GM23338 (cell line): ENCODE data around the gene CCR4. TPM values are rescaled to one million over a fixed set of nuclear protein-coding genes. Genes with fewer than 3 reads are reported as not detected.

Experiments
- ATAC-seq: fragments of 200-7000 bp; cut with Tn5 transposase; 3 replicates; pipeline ENCODE4 v1.9.1; 2020
- DNase-seq: peaks from one replicate; pipeline ENCODE4 v3.0.0-alpha.2; 2015; ENCODE audit warnings: low spot score
- H2AFZ ChIP-seq: fragments of 200-600 bp; sonication (generic); 2 replicates; pipeline ENCODE4 v1.8.0; 2016; ENCODE audit warnings: antibody characterized with exemption, mild to moderate bottlenecking, moderate library complexity
- H3F3A ChIP-seq: fragments of 200-600 bp; sonication (generic); replicated peaks from 2 replicates; pipeline ENCODE4 v1.8.0; 2017; ENCODE audit warnings: antibody characterized with exemption, mixed run types, low read depth
- H3K27ac ChIP-seq: fragments of 200-600 bp; sonication (generic); 2 replicates; pipeline ENCODE4 v1.6.1; 2016; ENCODE audit warnings: low read depth
- H3K27me3 ChIP-seq: fragments of 200-600 bp; sonication (generic); 2 replicates; pipeline ENCODE4 v1.8.0; 2016; ENCODE audit warnings: mild to moderate bottlenecking, mixed run types, moderate library complexity; ENCODE audit not compliant: insufficient read depth
- H3K36me3 ChIP-seq: fragments of 200-600 bp; sonication (generic); 2 replicates; pipeline ENCODE4 v1.8.0; 2016; ENCODE audit warnings: mild to moderate bottlenecking; ENCODE audit not compliant: insufficient read depth
- H3K4me1 ChIP-seq: fragments of 200-600 bp; sonication (generic); 2 replicates; pipeline ENCODE4 v1.8.0; 2016; ENCODE audit warnings: mild to moderate bottlenecking, moderate library complexity; ENCODE audit not compliant: insufficient read depth
- H3K4me2 ChIP-seq: fragments of 200-600 bp; sonication (generic); 2 replicates; pipeline ENCODE4 v1.7.1; 2017; ENCODE audit warnings: mixed run types
- H3K4me3 ChIP-seq: fragments of 200-600 bp; sonication (generic); 2 replicates; pipeline ENCODE4 v1.6.1; 2016; ENCODE audit warnings: mixed run types
- H3K79me2 ChIP-seq: fragments of 200-600 bp; sonication (generic); replicated peaks from 2 replicates; pipeline ENCODE4 v1.8.0; 2017; ENCODE audit warnings: mild to moderate bottlenecking; ENCODE audit not compliant: insufficient read depth
- H3K9me2 ChIP-seq: fragments of 200-600 bp; sonication (generic); 2 replicates; pipeline ENCODE4 v1.8.0; 2017; ENCODE audit not compliant: insufficient read depth
- H4K20me1 ChIP-seq: fragments of 200-600 bp; sonication (generic); replicated peaks from 2 replicates; pipeline ENCODE4 v1.8.0; 2017; ENCODE audit warnings: mild to moderate bottlenecking; ENCODE audit not compliant: insufficient read depth
- H3K27ac Mint-ChIP-seq: 2 replicates; pipeline ENCODE4 v1.8.0; 2020; ENCODE audit warnings: inconsistent platforms, mild to moderate bottlenecking, moderate library complexity, mixed read lengths
- H3K27me3 Mint-ChIP-seq: 3 replicates; pipeline ENCODE4 v1.8.0; 2022; ENCODE audit warnings: low read depth, mild to moderate bottlenecking, moderate library complexity, mixed read lengths, inconsistent platforms; ENCODE audit not compliant: insufficient read depth, poor library complexity
- H3K36me3 Mint-ChIP-seq: 3 replicates; pipeline ENCODE4 v1.8.0; 2021; ENCODE audit warnings: low read depth, mild to moderate bottlenecking, inconsistent platforms, moderate library complexity, mixed read lengths
- H3K4me1 Mint-ChIP-seq: 3 replicates; pipeline ENCODE4 v1.8.0; 2020; ENCODE audit warnings: mild to moderate bottlenecking, inconsistent platforms, mixed read lengths
- H3K4me3 Mint-ChIP-seq: 3 replicates; pipeline ENCODE4 v1.8.0; 2021; ENCODE audit warnings: moderate library complexity, mild to moderate bottlenecking, inconsistent platforms, mixed read lengths
- H3K9me3 Mint-ChIP-seq: 3 replicates; pipeline ENCODE4 v1.8.0; 2020; ENCODE audit warnings: moderate library complexity, mild to moderate bottlenecking, inconsistent platforms, mixed read lengths
- CREB1 ChIP-seq: fragments of 250-450 bp; sonication (Bioruptor Pico); IDR thresholded peaks from 2 replicates; pipeline ENCODE4 v1.5.0; 2020; ENCODE audit warnings: low read depth, mild to moderate bottlenecking, moderate library complexity
- JUNB ChIP-seq: IDR thresholded peaks from one replicate; pipeline ENCODE4 v1.6.1; 2016; ENCODE audit warnings: antibody characterized with exemption; ENCODE audit not compliant: unreplicated experiment
- ZNF114 ChIP-seq: fragments of 250-450 bp; sonication (Bioruptor Pico); IDR thresholded peaks from 2 replicates; pipeline ENCODE4 v1.5.0; 2020; ENCODE audit warnings: mild to moderate bottlenecking, moderate library complexity
- ZNF331 ChIP-seq: fragments of 250-450 bp; sonication (Bioruptor Pico); IDR thresholded peaks from 2 replicates; pipeline ENCODE4 v1.5.0; 2020; ENCODE audit warnings: low read depth, mild to moderate bottlenecking, moderate library complexity
- polyA plus RNA-seq: library from polyadenylated mRNA; unstranded; fragments of >200 nt; fragmentation: Nextera tagmentation; extraction: Ambion mirVana; gene quantifications from 2 replicates; pipeline ENCODE4 v1.2.1, GENCODE V29; 2016
- total RNA-seq: library from RNA; depleted of rRNA; stranded (reverse); fragments of >200 nt; shearing (Covaris generic); gene quantifications from 2 replicates; pipeline ENCODE4 v1.2.3, GENCODE V29; 2014
- TF ChIP-seq, protein P1 (sequence below): fragments of 250-450 bp; sonication (Bioruptor Pico); IDR thresholded peaks from 2 replicates; pipeline ENCODE4 v1.5.0; 2020; ENCODE audit warnings: mild to moderate bottlenecking, moderate library complexity
- TF ChIP-seq, protein P2 (sequence below), 2 experiments: fragments of 200-600 bp in 1 of 2; sonication (generic) in 1 of 2; conservative IDR thresholded peaks; 2 replicates each; pipeline versions ENCODE4 v1.5.1 to v1.6.1; 2016 to 2017; ENCODE audit warnings: antibody characterized with exemption in 2 of 2, low read depth in 2 of 2, mild to moderate bottlenecking in 2 of 2, moderate library complexity in 1 of 2
- TF ChIP-seq, protein P3 (sequence below): IDR thresholded peaks from one replicate; pipeline ENCODE4 v1.6.1; 2018; ENCODE audit warnings: antibody characterized with exemption; ENCODE audit not compliant: unreplicated experiment

The CCR4 gene
- total and polyA plus RNA-seq, 2 experiments from 2014 or later = 0.10 to 0.35 TPM

DNA sequence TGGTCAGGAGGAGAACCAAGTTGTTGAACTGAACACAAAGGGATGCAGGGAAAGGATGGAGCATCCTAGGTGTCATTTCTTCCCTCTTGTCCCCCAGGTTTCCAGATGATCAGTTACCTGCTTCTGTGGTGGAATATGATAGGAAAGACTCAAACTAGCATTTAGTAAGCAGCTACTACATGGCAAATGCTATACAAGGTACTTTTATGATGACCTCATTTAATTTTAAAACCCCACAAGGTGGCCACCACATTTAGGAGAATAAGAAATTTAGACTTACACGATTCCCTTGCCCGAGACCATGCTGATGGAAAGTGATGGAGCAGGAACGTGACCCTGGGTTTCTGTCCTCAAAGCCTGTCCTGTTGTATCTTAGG, 40.9 kb downstream of the CCR4 start (continued):
- TF ChIP-seq, protein P1, sequence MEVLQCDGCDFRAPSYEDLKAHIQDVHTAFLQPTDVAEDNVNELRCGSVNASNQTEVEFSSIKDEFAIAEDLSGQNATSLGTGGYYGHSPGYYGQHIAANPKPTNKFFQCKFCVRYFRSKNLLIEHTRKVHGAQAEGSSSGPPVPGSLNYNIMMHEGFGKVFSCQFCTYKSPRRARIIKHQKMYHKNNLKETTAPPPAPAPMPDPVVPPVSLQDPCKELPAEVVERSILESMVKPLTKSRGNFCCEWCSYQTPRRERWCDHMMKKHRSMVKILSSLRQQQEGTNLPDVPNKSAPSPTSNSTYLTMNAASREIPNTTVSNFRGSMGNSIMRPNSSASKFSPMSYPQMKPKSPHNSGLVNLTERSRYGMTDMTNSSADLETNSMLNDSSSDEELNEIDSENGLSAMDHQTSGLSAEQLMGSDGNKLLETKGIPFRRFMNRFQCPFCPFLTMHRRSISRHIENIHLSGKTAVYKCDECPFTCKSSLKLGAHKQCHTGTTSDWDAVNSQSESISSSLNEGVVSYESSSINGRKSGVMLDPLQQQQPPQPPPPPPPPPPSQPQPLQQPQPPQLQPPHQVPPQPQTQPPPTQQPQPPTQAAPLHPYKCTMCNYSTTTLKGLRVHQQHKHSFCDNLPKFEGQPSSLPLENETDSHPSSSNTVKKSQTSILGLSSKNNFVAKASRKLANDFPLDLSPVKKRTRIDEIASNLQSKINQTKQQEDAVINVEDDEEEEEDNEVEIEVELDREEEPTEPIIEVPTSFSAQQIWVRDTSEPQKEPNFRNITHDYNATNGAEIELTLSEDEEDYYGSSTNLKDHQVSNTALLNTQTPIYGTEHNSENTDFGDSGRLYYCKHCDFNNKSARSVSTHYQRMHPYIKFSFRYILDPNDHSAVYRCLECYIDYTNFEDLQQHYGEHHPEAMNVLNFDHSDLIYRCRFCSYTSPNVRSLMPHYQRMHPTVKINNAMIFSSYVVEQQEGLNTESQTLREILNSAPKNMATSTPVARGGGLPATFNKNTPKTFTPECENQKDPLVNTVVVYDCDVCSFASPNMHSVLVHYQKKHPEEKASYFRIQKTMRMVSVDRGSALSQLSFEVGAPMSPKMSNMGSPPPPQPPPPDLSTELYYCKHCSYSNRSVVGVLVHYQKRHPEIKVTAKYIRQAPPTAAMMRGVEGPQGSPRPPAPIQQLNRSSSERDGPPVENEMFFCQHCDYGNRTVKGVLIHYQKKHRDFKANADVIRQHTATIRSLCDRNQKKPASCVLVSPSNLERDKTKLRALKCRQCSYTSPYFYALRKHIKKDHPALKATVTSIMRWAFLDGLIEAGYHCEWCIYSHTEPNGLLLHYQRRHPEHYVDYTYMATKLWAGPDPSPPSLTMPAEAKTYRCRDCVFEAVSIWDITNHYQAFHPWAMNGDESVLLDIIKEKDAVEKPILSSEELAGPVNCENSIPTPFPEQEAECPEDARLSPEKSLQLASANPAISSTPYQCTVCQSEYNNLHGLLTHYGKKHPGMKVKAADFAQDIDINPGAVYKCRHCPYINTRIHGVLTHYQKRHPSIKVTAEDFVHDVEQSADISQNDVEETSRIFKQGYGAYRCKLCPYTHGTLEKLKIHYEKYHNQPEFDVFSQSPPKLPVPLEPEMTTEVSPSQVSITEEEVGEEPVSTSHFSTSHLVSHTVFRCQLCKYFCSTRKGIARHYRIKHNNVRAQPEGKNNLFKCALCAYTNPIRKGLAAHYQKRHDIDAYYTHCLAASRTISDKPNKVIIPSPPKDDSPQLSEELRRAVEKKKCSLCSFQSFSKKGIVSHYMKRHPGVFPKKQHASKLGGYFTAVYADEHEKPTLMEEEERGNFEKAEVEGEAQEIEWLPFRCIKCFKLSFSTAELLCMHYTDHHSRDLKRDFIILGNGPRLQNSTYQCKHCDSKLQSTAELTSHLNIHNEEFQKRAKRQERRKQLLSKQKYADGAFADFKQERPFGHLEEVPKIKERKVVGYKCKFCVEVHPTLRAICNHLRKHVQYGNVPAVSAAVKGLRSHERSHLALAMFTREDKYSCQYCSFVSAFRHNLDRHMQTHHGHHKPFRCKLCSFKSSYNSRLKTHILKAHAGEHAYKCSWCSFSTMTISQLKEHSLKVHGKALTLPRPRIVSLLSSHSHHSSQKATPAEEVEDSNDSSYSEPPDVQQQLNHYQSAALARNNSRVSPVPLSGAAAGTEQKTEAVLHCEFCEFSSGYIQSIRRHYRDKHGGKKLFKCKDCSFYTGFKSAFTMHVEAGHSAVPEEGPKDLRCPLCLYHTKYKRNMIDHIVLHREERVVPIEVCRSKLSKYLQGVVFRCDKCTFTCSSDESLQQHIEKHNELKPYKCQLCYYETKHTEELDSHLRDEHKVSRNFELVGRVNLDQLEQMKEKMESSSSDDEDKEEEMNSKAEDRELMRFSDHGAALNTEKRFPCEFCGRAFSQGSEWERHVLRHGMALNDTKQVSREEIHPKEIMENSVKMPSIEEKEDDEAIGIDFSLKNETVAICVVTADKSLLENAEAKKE (CRISPR knock-in tag) = no peak
- TF ChIP-seq ZNF331 (CRISPR knock-in tag) (no peak), ZNF114 (CRISPR knock-in tag) (no peak)

DNA sequence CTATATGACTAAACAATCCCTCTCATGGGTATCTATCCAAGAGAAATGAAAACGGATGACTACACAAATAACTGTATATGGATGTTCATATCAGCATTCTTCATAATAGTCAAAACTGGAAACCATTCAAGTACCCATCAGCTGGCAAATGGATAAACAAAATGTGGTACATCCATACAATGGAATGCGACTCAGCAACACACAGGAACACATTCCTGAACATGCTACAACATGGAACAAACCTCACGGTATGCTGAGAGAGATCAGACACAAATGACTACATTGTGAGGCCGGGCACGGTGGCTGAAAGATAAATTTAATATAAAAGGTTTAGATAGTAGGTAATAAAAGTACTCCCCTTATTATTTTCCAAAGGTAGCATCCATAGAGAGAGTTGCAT, 42.6 kb downstream of the CCR4 start:
- Mint-ChIP-seq H3K9me3 (no peaks in the 10 kb centered on the region), H3K4me1 (peaks cover 5% of the 10 kb centered on the region), H3K27ac (no peak overlapping the region), H3K27me3 (peaks cover 2% of the 10 kb centered on the region), H3K4me3 (no peak overlapping the region), H3K36me3 (no peaks in the 10 kb centered on the region)
- no peak for TF ChIP-seq JUNB
- TF ChIP-seq, protein P2, sequence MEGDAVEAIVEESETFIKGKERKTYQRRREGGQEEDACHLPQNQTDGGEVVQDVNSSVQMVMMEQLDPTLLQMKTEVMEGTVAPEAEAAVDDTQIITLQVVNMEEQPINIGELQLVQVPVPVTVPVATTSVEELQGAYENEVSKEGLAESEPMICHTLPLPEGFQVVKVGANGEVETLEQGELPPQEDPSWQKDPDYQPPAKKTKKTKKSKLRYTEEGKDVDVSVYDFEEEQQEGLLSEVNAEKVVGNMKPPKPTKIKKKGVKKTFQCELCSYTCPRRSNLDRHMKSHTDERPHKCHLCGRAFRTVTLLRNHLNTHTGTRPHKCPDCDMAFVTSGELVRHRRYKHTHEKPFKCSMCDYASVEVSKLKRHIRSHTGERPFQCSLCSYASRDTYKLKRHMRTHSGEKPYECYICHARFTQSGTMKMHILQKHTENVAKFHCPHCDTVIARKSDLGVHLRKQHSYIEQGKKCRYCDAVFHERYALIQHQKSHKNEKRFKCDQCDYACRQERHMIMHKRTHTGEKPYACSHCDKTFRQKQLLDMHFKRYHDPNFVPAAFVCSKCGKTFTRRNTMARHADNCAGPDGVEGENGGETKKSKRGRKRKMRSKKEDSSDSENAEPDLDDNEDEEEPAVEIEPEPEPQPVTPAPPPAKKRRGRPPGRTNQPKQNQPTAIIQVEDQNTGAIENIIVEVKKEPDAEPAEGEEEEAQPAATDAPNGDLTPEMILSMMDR (conservative IDR thresholded peaks at IDR 0.05; ENCODE audit: low read depth in 2 of 2) = no peak
- no peak for TF ChIP-seq CREB1 (CRISPR knock-in tag)
- TF ChIP-seq, protein P3, sequence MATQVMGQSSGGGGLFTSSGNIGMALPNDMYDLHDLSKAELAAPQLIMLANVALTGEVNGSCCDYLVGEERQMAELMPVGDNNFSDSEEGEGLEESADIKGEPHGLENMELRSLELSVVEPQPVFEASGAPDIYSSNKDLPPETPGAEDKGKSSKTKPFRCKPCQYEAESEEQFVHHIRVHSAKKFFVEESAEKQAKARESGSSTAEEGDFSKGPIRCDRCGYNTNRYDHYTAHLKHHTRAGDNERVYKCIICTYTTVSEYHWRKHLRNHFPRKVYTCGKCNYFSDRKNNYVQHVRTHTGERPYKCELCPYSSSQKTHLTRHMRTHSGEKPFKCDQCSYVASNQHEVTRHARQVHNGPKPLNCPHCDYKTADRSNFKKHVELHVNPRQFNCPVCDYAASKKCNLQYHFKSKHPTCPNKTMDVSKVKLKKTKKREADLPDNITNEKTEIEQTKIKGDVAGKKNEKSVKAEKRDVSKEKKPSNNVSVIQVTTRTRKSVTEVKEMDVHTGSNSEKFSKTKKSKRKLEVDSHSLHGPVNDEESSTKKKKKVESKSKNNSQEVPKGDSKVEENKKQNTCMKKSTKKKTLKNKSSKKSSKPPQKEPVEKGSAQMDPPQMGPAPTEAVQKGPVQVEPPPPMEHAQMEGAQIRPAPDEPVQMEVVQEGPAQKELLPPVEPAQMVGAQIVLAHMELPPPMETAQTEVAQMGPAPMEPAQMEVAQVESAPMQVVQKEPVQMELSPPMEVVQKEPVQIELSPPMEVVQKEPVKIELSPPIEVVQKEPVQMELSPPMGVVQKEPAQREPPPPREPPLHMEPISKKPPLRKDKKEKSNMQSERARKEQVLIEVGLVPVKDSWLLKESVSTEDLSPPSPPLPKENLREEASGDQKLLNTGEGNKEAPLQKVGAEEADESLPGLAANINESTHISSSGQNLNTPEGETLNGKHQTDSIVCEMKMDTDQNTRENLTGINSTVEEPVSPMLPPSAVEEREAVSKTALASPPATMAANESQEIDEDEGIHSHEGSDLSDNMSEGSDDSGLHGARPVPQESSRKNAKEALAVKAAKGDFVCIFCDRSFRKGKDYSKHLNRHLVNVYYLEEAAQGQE = no peak
- H3K36me3 ChIP-seq = no peaks in the 10 kb centered on the region
- DNase-seq (no peak), ATAC-seq (no peak)
- H4K20me1 ChIP-seq = no peaks in the 10 kb centered on the region
- no peak overlapping the region for H3K4me3 ChIP-seq
- no peaks in the 10 kb centered on the region for H3K27me3 ChIP-seq
- H3K27ac ChIP-seq = no peak overlapping the region
- H3K79me2 ChIP-seq = no peaks in the 10 kb centered on the region
- H3K4me2 ChIP-seq = no peak overlapping the region
- no peak overlapping the region for H2AFZ ChIP-seq
- no peaks in the 10 kb centered on the region for H3K4me1 ChIP-seq
- peaks cover 3% of the 10 kb centered on the region; the same call in 1 of the 2 replicates for H3K9me2 ChIP-seq
- H3F3A ChIP-seq = no peaks in the 10 kb centered on the region
